HCT116 (cell line): Measurements from ENCODE around the gene PCCA.

Source experiments
- CTCF ChIP-seq, 3 experiments: fragments of 200-600 bp in 1 of 3; sonication (generic) in 1 of 3; IDR thresholded peaks in 2 of 3; conservative IDR thresholded peaks in 1 of 3; 2 replicates each; pipeline ENCODE4 v1.5.1; 2012 to 2017; ENCODE audit warnings: low read depth in 2 of 3, low read length in 2 of 3, antibody characterized with exemption in 1 of 3, borderline replicate concordance in 1 of 3, control low read depth in 1 of 3, mild to moderate bottlenecking in 1 of 3, mixed read lengths in 1 of 3, mixed run types in 1 of 3, moderate library complexity in 1 of 3; ENCODE audit not compliant: insufficient read depth in 1 of 3
- EZH2phosphoT487 ChIP-seq: fragments of 200-600 bp; IDR thresholded peaks from 2 replicates; pipeline ENCODE4 v1.6.1; 2018; ENCODE audit warnings: antibody characterized with exemption, borderline replicate concordance
- POLR2A ChIP-seq: IDR thresholded peaks from 2 replicates; pipeline ENCODE4 v1.7.0; 2011; ENCODE audit warnings: borderline replicate concordance; ENCODE audit not compliant: insufficient read depth, insufficient read length; ENCODE audit errors: extremely low read depth
- POLR2AphosphoS5 ChIP-seq: IDR thresholded peaks from 2 replicates; pipeline ENCODE4 v1.6.1; 2011; ENCODE audit warnings: mild to moderate bottlenecking, low read depth, low read length, moderate library complexity
- SRF ChIP-seq: IDR thresholded peaks from 2 replicates; pipeline ENCODE4 v1.6.1; 2012; ENCODE audit warnings: low read depth
- YY1 ChIP-seq: IDR thresholded peaks from 2 replicates; pipeline ENCODE4 v1.6.1; 2011; ENCODE audit warnings: low read length, low read depth, moderate library complexity, mild to moderate bottlenecking; ENCODE audit not compliant: insufficient replicate concordance; ENCODE audit errors: extremely low read depth
- ZFX ChIP-seq: fragments of 450-650 bp; IDR thresholded peaks from 2 replicates; pipeline ENCODE4 v1.6.1; 2017

GRCh38 chr13:100522618-100523309 is 433.9 kb downstream of the PCCA start:
- TF ChIP-seq CTCF (IDR thresholded peaks at IDR 0.05 in 2 of 3, conservative IDR thresholded peaks at IDR 0.05 in 1 of 3; ENCODE audit: borderline replicate concordance in 1 of 3, insufficient read depth in 1 of 3, low read depth in 2 of 3, low read length in 2 of 3) (no peak), EZH2phosphoT487 (no peak), POLR2A (no peak), ZFX (no peak), SRF (no peak), YY1 (no peak), POLR2AphosphoS5 (no peak)
